NCI-H524 (cell line): ENCODE data around the gene CACNA1D.
"Not testable (repeated sequence)": the region's sequence is repeated elsewhere in the genome, so short reads cannot be mapped to it uniquely, and the experiment has no call there.

ENCODE experiments used
- DNase-seq, 2 experiments: peaks; one replicate each; lab custom pipeline; 2025; lab: John Stamatoyannopoulos, UW

Gene CACNA1D

GRCh38 chr3:53526704-53527055 lies 32.3 kb downstream of the CACNA1D start:
- DNase-seq = no peak

- no peak for DNase-seq
Measured at GRCh38 chr3:53530205-53530604, 35.8 kb downstream of the CACNA1D start.

GRCh38 chr3:53531749-53532148 lies 37.3 kb downstream of the CACNA1D start:
- DNase-seq = no peak

GRCh38 chr3:53533472-53533871 lies 39.1 kb downstream of the CACNA1D start:
- DNase-seq = no peak

- no peak for DNase-seq
Measured at GRCh38 chr3:53534216-53534615, 39.8 kb downstream of the CACNA1D start.

GRCh38 chr3:53534676-53535400 lies 40.4 kb downstream of the CACNA1D start:
- no peak for DNase-seq

GRCh38 chr3:53536282-53536681 lies 41.9 kb downstream of the CACNA1D start:
- no peak for DNase-seq

- DNase-seq = no peak
Measured at GRCh38 chr3:53544357-53544756, 49.9 kb downstream of the CACNA1D start.

GRCh38 chr3:53545310-53545995 lies 51.0 kb downstream of the CACNA1D start:
- no peak for DNase-seq

GRCh38 chr3:53545996-53546359 lies 51.6 kb downstream of the CACNA1D start:
- no peak for DNase-seq

GRCh38 chr3:53547327-53547726 lies 52.9 kb downstream of the CACNA1D start:
- no peak for DNase-seq

GRCh38 chr3:53550005-53550620 lies 55.7 kb downstream of the CACNA1D start:
- DNase-seq = no peak

- DNase-seq = no peak
Measured at GRCh38 chr3:53551324-53551723, 56.9 kb downstream of the CACNA1D start.

- DNase-seq = no peak
Measured at GRCh38 chr3:53552730-53553129, 58.3 kb downstream of the CACNA1D start.

- no peak for DNase-seq
Measured at GRCh38 chr3:53553200-53553599, 58.8 kb downstream of the CACNA1D start.

GRCh38 chr3:53554559-53555067 lies 60.2 kb downstream of the CACNA1D start:
- DNase-seq = no peak

GRCh38 chr3:53555068-53555588 lies 60.7 kb downstream of the CACNA1D start:
- DNase-seq = no peak

GRCh38 chr3:53566461-53567145 lies 72.2 kb downstream of the CACNA1D start:
- DNase-seq = no peak

GRCh38 chr3:53570081-53570480 lies 75.7 kb downstream of the CACNA1D start:
- DNase-seq = no peak

- DNase-seq = no peak
Measured at GRCh38 chr3:53570709-53571108, 76.3 kb downstream of the CACNA1D start.

- no peak for DNase-seq
Measured at GRCh38 chr3:53571264-53571663, 76.9 kb downstream of the CACNA1D start.

GRCh38 chr3:53572184-53572583 lies 77.8 kb downstream of the CACNA1D start:
- not testable (repeated sequence) for DNase-seq
